Jurkat, Clone E6-1 (cell line): ENCODE results near the gene HCAR1.
"Not testable (repeated sequence)": the region's sequence is repeated elsewhere in the genome, so short reads cannot be mapped to it uniquely, and the experiment has no call there.

Experiments
- DNase-seq: peaks from one replicate; pipeline ENCODE4 v3.0.0-alpha.2; 2011; ENCODE audit warnings: low read depth, low spot score
- H3K4me3 ChIP-seq: 2 replicates; pipeline ENCODE4 v1.5.1; 2011; ENCODE audit warnings: mild to moderate bottlenecking, low read length, control low read depth, moderate library complexity

The HCAR1 gene

DNA sequence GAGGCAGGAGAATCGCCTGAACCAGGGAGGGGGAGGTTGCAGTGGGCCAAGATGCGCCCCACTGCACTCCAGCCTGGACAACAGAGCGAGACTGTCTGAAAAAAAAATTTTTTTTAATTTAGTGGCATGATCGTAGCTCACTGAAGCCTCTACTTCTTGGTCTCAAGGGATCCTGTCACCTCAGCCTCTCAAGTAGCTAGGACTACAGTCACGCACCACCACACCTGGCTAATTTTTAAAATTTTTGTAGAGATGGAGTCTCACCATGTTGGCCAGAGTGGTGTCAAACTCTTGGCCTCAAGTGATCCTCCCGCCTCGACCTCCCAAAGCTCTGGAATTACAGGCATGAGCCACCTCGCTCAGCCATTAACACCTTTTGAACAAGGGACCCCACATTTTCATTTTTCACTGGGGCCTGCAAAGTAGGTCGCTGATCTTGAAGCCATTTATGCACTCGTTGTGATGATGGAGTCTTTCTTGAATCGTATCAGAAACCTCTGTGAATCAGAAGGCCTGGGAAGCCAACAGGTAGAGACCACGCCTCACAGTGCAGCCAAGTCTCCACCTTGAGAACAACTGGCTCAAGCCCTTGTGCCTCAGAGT, 5.9 kb downstream of the HCAR1 start:
- no peak for DNase-seq

DNA sequence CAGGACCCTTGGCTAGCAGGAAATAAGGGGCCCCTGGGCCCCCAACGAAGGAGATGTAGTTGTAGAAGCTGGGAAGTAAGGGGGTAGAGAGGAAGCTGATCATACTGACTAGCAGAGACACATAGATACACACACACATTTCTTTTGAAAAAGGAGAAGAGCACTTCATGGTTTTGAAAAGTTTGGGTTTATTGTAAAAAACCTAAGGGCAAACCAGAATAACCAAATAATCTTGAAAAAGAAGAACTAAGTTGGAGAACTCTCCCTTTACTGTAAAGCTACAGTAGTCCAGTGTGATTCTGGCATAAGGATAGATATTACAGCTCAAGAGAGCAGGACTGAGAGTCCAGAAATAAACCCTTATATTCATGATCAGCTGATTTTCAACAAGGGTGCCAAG, 8.3 kb downstream of the HCAR1 start:
- DNase-seq: no peak
- H3K4me3 ChIP-seq: no peak overlapping the region

More for the DNA sequence above, 5.9 kb downstream of the HCAR1 start:
- H3K4me3 ChIP-seq: no peak overlapping the region

DNA sequence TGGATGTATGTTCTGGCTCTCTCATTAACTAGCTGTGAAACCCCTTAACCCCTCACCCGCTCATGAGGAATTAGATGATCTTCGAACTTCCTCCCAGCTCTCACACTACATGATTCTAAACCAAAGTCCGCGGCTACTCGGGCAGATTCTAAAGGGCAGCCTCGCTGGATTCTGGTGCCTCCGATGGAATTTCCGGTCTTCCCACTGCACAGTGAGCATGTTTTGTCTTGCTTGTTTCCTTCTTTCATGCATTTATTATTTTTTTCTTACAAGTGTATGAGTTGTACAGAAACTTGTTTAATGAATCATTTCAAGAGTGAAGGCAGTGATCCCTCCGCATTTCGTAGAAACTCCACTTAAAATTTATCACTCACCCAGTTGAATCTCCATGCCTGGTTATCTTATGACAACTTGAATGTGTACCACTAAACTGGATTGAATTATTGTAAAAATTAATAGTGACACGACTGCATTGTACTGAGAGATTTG, 9.5 kb downstream of the HCAR1 start:
- no peak overlapping the region for H3K4me3 ChIP-seq
- DNase-seq: no peak

DNA sequence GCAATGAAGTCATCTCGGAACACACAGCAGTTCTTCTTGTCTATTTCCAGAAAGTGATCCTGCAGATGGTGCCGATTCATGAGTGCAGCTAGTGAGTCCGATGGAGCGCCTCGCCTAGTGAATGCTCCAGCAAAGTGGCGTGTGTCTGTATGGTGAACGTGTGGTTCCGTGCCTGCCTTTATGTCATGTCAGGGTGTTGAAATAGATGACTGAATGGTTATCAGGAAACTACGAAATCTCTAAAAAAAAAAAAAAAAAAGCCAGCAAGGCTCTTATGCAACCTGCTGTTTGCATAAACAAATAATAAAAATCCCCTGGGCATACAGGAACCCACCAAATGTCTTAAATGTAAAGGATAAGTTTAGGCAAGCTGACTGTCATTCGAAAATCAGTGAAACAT, 14.0 kb downstream of the HCAR1 start, which contains the start of gene HCAR3:
Gene HCAR3, minus strand, starts transcription at position 154 of the 400 bp plus-strand sequence. Its CDS starts 74 bp downstream, at position 80.
- H3K4me3 ChIP-seq, DNase-seq: not testable (repeated sequence)

DNA sequence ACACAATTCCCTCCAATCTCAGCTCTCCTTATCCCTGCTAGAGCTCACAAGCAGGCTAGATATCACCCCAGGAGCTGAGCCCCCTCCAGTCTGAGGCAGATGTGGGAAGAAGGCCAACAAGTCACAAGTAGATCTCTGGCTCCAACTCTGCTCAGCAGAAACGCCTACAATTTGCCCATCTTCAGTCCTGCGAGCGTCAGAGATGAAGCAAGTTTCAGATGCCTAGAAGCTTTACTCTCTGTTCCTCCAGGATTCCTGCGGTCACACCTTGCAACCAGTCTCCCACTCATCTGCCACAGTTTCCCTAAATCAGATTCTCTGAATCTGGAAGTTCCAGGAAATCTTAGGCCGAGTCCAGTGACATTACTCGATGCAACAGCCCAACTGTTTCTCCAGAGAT, 15.4 kb downstream of the HCAR1 start:
- H3K4me3 ChIP-seq, DNase-seq: not testable (repeated sequence)

DNA sequence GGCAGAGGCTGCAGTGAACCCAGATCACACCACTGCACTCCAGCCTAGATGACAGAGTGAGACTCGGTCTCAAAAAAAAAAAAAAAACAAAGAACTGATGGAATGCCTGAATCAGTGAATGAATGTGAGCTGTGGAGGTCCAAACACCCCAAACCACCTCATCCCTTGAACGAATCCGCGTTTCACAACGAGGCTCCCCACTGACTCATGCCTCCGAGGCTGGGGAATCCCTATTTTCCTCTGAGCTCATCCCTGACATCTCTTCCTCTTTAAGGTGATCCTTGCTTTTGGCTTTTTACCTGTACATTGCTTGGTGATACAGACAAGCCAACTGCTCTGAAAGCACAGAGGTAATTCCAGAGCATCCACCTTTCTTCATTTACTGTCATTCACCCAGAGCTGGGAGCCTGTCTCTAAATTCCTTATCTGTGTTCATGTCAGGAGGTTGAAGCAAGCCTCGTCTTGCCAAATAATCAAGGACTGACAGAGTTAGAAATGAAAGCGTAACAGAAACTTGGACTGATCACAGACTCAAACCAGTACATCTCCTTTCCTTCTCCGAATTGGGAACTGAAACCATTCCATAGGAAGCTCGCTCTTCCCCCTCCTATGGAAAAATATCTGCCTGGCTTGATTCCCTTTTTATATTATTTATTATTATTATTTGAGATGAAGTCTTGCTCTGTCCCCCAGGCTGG, 17.0 kb downstream of the HCAR1 start:
- DNase-seq, H3K4me3 ChIP-seq: not testable (repeated sequence)

DNA sequence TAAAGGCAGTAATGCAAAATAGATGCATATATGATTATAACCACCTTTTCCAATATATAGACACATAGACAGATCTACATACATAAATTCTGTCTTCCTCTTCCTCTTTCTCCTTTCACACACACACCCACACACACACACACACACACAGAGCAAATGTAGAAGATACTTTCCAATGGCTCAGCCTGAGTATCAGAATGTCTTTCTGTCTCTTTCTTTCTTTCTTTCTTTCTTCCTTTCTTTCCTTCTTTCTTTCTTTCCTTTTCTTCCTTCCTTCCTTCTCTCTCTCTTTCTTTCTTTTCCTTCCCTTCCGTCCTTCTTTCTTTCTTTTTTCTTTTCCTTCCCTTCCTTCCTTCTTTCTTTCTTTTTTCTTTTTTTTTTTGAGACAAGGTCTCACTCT, 19.4 kb downstream of the HCAR1 start:
- H3K4me3 ChIP-seq, DNase-seq: not testable (repeated sequence)

DNA sequence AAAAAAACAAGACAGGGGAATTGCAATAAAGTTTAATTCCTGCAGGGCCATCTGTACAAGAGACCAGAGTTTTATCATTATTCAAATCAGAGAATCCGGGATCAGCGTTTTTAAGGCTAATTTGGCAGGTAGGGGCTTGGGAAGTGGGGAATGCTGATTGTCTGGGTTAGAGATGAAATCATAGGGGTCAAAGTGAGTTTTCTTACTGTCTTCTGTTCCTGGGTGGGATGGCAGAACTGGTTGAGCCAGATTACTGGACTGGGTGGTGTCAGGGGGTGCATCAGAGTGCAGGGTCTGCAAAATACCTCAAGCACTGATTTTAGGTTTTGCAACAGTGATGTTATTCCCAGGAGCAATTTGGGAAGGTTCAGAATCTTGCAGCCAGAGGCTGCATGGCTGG, 20.3 kb downstream of the HCAR1 start:
- H3K4me3 ChIP-seq, DNase-seq: not testable (repeated sequence)

DNA sequence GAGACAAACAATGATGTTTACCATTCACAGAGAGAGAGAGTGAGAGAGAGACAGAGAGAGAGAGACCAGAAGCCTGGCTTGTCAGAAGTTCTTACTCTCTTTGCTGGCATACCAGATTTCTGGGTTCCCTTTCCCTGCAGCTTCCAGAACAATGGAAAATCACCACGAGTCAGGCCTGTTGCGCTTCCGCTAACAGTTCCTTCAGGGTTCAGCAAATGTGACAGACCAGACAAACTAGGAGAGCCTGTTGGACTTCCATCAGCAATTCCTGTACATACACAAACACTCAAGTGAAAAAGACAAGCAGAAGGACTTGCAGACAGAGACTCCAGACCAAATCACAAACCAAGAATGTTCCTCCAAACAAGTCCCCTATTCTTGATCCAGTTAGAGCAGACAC, 21.4 kb downstream of the HCAR1 start:
- H3K4me3 ChIP-seq, DNase-seq: not testable (repeated sequence)

DNA sequence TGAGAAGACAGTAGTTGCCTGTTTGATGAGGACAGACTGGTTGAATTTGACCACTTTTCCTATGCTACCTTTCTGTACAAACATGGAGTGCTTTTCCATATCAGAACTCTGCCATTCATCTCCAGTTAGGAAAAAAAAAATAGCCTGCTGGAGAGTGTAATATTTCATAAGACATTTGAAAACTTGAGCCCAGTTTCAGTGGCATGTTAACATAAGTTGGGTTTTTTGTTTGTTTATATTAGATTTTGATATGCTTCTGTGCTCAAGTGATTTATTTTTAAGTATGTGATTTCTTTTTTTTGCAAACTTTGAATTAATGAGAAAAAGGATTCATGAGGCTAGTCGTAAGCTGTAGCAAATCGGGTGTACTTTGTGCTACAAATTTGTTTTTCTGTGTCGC, 26.8 kb downstream of the HCAR1 start:
- not testable (repeated sequence) for DNase-seq, H3K4me3 ChIP-seq

DNA sequence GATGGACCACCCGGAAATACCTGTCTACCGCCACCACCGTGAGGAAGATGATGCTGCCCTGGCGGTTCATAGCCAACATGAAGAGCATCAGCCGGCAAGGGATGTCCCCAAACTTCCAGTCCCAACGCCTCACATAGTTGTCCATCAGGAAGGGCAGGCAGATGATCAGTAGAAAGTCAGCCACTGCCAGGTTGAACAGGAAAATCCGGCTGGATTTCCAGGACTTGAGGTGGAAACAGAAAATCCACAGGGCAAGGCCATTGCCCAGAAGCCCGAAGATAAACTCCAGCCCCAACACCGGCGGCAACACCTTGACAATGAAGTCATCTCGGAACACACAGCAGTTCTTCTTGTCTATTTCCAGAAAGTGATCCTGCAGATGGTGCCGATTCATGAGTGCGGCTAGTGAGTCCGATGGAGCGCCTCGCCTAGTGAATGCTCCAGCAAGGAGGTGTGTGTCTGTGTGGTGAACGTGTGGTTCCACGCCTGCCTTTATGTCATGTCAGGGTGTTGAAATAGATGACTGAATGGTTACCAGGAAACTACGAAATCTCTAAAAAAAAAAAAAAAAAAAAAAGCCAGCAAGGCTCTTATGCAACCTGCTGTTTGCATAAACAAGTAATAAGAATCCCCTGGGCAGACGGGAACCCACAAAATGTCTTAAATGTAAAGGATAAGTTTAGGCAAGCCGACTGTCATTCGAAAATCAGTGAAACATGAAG, 27.6 kb downstream of the HCAR1 start, which contains the start of gene HCAR2:
Gene HCAR2, minus strand, starts transcription at position 468 of the 722 bp plus-strand sequence. Its CDS starts 74 bp downstream, at position 394.
- not testable (repeated sequence) for DNase-seq, H3K4me3 ChIP-seq

DNA sequence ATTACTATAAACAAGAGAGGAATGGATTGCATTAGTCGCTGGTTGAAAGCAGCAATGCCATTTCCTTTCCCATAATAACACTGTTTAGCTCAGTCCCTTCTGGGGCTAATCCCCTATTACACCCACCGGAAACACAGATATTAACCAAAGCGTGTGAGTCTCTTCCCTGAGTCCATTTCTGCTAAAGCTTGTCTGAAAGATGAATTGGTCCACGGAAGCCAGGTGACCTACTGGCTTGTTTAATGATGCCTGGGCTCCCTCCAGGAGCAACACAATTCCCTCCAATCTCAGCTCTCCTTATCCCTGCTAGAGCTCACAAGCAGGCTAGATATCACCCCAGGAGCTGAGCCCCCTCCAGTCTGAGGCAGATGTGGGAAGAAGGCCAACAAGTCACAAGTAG, 29.2 kb downstream of the HCAR1 start:
- not testable (repeated sequence) for DNase-seq, H3K4me3 ChIP-seq

DNA sequence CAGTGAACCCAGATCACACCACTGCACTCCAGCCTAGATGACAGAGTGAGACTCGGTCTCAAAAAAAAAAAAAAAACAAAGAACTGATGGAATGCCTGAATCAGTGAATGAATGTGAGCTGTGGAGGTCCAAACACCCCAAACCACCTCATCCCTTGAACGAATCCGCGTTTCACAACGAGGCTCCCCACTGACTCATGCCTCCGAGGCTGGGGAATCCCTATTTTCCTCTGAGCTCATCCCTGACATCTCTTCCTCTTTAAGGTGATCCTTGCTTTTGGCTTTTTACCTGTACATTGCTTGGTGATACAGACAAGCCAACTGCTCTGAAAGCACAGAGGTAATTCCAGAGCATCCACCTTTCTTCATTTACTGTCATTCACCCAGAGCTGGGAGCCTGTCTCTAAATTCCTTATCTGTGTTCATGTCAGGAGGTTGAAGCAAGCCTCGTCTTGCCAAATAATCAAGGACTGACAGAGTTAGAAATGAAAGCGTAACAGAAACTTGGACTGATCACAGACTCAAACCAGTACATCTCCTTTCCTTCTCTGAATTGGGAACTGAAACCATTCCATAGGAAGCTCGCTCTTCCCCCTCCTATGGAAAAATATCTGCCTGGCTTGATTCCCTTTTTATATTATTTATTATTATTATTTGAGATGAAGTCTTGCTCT, 30.5 kb downstream of the HCAR1 start:
- H3K4me3 ChIP-seq, DNase-seq: not testable (repeated sequence)

DNA sequence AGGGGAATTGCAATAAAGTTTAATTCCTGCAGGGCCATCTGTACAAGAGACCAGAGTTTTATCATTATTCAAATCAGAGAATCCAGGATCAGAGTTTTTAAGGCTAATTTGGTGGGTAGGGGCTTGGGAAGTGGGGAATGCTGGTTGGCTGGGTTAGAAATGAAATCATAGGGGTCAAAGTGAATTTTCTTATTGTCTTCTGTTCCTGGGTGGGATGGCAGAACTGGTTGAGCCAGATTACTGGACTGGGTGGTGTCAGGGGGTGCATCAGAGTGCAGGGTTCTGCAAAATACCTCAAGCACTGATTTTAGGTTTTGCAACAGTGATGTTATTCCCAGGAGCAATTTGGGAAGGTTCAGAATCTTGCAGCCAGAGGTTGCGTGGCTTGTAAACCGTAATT, 33.7 kb downstream of the HCAR1 start:
- DNase-seq, H3K4me3 ChIP-seq: not testable (repeated sequence)

DNA sequence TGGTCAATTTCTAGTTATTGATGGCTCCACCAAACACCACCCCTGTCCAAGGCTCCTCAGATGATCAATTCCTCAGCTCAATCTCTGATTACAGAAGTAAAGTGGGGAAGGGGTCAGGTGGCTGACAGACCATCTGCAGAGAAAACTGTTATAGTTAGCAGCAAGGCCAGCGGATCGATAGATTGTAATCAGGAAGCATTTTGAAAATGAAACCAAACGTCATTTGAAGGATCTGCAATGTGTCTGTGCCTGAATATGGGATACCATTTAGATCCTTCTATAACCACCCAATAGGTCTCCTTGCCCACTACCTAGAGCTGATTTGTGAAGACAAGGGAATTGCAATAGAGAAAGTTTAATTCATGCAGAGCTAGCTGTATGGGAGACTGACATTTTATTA, 39.1 kb downstream of the HCAR1 start:
- H3K4me3 ChIP-seq: no peak overlapping the region
- no peak for DNase-seq

DNA sequence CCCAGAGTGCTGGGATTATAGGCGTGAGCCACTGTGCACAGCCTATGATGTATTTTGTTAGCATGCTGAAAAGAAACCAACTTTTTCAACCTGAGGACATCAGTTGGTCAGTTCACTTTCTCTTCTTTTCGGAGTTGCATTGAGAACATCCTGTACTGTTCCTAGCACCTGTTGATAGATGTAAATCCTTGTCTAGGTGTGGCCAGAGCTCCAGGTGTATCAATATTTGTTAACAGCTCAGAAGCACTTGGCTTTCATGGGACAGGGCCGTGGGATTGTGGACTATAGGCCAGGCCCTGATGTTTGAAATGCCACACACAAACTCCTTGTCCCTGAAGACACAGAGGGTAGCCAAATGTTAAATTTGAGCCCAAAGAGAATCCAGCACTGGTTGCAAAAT, 42.4 kb downstream of the HCAR1 start:
- H3K4me3 ChIP-seq: no peak overlapping the region
- no peak for DNase-seq

DNA sequence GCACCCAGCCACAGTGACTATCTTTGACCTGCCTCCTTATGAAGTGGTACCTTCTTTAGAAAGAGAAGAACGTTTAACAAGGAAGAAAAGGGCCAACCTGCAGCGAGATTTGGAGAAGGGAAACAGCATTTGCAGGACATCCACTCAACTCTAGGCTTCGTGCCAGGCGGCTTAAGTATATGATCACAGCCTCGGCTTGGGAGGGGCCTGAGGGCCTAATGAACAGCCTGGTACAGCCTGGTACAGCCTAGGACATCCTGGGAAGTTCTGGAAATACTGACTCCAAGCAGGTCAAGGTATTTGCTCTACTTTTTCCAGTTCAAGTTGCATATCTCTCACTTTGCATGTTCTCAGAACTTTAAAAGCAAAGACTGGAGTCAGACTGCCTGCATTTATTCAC, 43.6 kb downstream of the HCAR1 start:
- no peak for DNase-seq
- no peak overlapping the region for H3K4me3 ChIP-seq

DNA sequence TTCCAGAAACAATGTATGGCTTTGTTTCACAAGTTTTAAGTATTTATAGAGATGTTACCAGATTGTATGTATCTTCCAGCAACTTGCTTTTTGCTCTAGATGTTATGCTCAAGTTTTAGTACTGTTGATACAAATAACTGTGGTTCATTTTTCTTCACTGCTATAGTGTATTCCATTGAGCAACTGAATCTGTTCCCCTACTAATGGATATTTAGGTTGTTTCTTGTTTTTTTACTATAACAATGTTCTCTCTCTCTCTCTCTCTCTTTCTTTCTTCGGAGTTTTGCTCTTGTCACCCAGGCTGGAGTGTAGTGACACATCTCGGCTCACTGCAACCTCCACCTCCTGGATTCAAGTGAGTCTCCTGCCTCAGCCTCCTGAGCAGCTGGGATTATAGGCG, 44.1 kb downstream of the HCAR1 start:
- no peak for DNase-seq
- H3K4me3 ChIP-seq: no peak overlapping the region

DNA sequence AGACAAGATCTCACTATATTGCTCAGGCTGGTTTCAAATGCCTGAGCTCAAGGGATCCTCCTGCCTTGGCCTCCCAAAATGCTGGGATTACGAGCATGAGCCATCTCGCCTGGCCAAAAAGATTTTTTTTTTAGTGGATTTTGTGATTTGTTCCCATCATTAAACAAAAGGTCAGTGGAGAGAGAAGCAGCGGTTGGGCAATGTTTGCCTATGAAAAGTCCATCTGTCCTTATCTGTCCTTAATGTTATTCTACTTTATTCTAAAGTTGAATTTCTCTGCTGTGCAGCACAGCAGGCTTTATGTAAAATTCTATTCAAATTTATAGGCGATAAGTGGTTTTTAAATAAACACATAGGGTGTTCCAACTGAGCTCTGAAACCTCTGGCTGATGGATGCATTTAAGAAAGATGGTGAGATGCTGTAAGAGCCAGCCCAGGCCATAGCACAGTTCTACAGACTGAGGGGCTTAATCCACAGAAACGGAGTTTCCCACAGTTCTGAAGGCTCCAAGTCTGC, 46.3 kb downstream of the HCAR1 start:
- no peak overlapping the region for H3K4me3 ChIP-seq
- DNase-seq: no peak
